ENCODE data around the gene CLSTN2.
A peak's percentile ranks its signal among the peaks of the same experiment; 100 is the strongest.

Gene CLSTN2

DNA sequence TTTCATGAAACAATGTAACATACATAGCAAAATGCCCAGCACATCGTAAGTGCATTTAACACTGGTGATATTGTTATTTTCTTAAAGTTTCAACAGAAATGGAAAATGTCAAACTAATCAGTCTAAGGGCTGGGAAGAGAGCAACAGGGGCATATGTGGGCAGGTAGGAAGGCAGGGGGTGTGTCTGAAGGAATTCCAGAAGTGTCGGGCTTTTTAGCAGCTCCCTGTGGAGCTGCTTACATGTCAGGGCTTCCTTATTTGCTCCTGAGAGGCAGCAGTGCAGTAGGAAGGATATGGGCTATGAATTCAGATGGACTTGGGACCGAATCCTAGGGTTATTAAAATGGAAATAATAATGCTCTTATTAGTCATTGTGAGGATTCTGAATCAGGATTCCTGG, 311.6 kb downstream of the CLSTN2 start:
- DNase-seq, result no peak

DNA sequence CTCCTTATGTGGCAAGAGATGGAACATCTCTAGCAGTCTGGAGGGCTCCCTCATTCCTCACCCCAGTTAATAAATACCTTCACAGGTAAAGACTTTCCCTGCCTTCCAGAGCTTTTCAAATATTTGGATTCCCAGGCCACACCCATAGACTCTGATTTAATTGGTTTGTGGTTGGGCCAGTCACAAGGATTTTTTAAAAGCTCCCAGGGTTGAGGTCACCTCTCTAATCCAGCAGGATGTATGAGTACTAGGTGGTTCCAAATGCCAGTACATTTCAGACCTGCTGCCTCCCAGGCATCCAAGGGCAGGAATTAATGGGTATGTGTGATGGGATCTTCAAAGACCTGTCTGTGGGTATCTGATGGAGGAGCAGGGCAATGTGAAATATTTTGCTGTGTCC, 312.8 kb downstream of the CLSTN2 start:
- DNase-seq, result no peak

DNA sequence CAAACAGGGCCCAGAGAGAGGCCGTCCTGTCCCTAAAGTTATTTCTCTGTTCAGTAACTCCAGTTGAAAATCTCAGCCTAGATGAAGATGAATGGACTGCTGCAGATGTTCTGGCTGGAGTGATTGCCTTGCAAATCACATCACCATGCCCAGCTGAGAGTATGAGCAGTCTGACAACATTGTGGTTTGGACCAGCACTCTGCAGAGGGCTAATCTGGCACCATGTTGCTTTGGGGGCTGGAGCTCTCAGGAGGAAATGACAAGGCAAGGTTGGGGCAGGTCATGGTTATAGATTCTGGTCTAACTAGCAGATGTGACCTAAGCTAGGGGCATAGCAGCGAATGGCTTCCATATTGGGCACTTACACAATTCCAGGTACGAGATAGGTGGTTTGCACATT, 314.2 kb downstream of the CLSTN2 start:
- DNase-seq, result no peak

DNA sequence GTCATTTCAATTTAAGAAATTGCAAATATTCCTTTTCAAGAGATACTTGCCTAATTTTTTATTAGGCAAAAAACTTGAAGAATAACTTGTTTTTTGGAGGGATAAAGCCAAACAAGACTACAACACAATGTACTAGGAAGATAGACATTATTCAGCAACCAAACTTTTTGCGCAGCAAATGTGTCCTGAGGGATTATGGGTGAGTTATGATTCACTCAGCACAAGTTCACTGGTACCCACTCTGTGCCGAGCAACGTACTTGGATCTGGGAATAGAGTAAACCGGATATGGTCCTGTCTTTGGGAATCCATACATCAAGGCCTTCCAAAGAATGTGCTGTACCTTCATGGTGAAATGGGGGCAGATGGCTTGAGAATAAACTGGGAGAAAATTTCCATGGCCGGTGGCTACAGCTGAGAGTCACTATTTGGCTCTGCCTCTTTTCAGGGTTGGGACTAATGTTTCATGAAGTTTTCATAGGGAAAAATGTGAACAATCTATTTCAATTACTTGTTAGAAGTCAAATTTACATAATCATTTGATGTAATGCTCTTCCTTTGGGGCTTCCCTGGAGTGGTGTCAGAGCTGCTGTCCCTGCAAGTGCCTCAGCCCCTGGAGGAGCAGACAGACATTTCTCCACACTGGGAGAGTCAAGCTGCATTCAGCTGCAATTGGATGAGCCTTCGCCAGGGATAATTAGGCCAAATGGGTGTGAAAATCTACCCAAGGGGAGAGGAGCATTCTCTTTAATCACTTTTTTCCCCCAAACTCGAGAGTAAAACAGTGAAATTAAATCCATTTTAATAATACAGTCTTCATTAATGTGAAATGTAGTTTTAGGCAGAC, 315.2 kb downstream of the CLSTN2 start:
- no peak for DNase-seq

DNA sequence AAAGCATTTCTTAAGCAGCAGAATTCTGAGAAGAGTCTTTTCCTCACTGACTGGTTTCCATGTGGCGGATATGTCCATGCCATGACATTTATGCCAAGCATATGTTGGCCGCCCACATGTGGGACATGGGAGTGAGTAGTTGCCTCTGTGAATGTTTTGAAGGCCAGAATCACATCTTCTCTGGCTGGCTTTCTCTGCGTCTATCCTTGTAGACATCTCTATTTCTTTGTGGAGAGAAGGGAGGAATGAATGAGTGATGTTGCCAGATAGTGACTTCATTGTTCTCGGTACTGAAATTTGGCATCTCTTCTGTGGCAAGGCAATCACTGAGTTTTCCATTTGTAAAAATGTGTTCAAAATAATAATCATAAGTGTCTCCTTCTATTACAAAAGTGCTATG, 316.0 kb downstream of the CLSTN2 start:
- no peak for DNase-seq

DNA sequence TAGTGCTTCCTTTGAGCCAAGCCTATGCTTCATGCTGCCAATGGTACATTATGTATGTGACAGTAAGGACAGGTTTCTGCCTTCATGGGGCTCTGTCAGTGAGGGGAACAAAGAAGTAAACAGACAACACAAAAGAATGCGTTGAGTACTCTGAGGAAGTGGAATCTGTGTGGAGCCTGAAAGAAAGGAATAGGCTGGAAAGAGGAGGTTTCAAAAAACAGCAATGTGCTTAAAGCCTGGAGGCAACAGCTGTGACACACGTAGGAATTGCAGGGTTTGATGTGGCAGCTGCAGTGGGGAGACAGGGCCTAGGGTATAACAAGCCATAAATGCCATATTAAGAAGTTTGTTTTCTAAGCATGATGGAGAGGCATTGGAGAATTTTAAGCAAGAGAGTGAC, 316.7 kb downstream of the CLSTN2 start:
- no peak for DNase-seq

DNA sequence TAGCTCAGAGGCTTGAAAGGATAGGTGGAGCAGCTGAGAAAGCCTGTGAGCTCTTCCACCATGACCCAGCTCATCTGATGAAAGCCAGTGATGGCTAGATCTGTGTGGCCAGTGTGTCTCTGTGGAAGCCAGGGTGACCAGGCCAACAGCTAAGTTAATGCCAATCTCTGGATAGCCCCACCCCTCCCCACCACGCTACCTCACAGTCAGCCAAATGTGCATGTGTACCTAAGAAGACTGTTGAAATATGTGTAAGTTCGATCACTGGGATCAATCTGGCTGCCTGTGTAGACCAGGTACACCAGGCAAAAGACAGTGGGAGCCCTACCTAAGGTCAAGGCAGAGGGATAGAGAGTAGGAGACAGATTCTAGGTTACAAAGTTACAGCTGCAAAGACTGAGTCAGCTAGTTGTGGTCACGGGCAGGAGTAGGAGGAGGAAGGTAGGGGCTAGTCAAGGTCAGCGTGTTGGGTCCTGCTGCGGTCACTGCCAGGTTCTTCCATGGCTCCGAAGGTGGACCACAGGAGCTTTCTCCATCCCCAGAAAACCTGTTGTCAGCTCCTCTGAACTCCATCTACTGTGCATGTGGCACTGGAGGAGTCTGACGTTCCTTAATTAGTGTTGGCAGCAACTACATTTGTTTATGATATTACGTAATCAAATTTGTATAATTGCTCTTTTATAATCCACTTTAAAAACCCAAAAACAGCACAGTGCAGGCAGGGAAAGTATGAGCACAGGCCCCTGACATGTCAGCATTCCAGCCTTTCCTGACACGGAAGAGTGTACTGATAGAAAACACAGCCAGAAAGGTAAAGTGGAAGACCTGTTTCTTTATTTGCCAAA, 318.0 kb downstream of the CLSTN2 start:
- no peak for DNase-seq

DNA sequence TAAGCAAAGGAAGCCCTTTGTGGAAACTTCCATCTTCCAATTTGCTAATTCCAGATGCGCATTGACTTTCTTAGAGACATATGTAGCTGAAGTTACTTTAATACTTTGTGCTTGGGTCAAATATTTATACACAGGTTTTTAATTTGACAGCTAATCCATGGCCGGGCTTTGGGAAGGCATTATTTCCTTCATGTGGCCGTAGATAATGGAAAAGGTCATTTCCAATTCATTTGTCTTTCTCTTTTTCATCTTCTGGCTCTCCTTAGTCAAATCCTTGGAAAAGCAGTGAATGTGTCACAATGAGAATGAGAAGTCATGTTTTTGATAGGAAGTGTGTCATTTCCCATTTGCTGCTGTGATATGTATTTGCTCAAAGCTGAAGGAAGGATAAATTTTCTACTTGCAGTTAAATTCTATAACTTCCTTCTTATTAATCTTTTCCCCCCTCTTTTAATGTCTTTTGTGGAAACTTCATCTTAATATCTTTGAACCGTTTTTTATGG, 323.3 kb downstream of the CLSTN2 start:
- DNase-seq, result no peak

DNA sequence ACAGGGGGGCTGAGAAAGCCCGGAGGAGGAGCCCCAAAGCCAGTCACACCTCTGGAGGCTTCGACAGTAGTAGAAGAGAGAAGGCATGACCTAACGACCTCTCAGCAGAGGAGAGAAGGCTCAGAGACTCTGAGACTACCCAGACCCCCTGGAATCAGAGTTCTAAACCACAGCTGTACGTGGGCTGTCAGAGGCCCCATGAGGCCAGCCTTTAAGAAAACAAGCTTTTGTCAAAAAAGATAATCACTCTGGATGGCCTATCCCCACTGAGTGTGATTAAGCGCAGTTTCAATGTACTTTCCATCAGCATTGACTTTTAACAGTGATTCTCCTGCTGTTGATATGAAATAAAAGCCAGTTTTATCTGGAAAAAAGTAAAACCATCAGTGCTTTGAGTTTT, 330.3 kb downstream of the CLSTN2 start:
- no peak for DNase-seq

DNA sequence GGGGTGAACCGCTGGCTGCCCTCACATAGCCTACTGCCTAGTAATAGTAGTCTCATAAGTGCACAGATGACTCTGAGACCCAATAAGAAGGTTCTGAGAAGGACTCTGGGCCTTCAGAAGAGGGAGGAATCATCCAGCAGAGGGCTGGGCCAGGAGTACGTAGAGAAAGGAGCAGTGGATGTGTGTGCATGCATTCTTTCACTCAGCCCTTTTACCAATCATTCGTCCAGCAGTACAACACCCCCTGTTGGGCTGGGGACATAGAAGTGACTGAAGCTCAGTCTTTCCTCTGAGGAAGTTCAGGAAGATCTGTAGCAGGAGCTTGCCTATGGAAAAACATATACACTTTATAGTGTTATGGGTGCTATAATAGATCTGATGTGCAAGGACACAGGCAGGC, 333.1 kb downstream of the CLSTN2 start:
- no peak for DNase-seq

DNA sequence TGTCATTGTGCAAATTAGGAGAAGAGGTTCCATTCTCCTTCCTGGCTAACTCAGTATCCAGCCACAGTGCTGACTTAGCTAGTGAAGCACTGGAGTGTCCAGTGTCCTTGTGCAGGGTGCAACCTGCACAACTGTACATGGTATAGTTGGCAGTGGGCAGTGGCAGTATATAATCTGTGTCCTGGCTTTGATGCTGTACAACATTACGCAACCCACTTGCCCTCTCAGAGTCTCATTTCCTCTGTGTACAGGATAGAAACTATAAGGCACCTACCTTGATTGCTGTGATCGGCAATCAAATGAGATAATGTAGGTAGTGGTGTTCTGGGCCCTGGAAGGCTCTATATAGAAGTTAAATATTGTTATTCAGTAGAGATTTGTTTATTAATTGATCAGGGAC, 333.6 kb downstream of the CLSTN2 start:
- DNase-seq, result no peak

DNA sequence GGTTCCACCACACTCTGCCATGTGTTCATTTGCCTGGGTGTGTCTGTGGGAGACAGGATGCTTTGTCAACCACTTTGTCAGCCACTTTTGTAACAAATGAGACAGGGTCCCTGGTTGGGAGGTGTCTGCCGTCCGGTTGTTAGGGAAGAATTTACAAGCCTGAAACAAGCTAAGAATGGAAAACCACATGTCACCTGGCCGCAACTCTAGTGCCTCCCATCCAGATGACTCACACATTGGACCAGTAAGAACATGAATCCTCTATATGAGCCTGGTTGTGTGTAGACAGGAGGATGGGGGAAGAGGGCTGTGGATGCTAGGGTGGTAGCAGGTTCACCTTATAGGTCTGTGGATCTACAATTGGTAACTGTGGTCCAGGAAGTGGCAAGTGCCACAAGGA, 335.3 kb downstream of the CLSTN2 start:
- DNase-seq, result no peak

DNA sequence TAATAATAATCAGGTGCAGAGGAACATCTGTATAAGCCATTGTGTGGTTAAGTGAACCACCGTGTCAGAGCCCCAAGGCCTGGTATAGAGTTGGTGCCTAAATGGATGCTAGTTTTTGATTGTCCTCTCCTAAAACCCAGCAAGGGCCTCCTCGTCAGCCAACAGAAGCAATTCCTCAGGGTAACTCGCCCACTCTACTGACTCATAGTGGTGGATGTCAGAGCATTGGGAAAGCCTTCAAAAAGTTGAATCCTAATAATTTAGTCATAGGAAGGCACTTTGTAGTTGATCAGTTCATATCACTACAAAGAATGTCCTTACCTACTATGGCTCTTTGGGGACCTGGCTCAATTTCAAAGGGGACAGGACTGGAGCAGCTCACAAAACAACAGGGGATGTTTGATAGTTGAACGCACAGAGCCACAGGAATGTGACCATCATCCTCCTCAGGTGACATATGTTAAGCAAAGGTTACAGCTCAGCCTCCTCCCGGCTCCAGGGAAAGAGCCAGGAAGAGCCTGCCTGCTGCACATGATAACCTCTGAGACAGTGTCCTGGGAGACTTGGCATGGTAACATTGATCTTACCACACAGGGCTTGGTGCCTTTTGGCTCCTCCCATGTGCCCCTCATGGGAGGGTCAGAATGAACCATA, 338.7 kb downstream of the CLSTN2 start:
- no peak for DNase-seq

DNA sequence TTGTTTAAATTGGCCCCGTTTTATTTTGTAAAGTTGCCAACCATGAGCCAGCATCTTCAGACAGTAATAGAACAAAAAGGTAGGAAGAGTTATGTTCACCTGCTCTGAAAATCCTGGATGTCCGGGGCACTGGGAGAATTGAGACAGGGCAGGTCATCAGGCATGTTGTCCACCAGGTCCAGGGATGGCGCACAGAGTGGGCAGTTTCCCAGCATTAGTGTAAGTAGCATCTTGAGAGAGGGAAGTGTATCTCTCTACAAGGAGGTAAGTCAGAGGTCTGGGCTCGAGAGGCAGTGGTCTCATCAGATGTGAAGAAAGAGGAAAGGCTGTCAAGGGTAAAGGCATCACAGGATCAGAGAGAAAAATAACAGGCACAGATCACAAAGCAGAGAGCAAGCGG, 339.4 kb downstream of the CLSTN2 start:
- no peak for DNase-seq

DNA sequence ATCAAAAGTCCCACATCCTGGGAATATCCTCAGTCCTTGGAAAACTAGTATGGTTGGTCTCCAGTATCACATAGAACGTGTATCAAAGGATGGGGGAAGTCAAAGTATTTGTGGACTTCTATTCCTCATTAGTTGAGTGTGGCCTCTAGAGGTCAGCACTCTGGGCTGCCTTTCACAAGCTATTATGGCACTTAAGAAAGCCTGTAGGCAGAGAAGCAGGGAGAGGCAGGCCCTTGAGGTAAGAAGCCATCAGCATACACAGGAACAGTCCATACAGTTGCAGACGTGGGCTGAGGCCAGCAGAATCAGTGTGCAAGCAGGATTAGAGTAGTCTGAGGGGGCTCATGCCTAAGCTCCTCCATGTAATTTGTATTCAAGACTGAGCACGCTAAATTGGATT, 341.7 kb downstream of the CLSTN2 start:
- peak; percentile 17 for DNase-seq

DNA sequence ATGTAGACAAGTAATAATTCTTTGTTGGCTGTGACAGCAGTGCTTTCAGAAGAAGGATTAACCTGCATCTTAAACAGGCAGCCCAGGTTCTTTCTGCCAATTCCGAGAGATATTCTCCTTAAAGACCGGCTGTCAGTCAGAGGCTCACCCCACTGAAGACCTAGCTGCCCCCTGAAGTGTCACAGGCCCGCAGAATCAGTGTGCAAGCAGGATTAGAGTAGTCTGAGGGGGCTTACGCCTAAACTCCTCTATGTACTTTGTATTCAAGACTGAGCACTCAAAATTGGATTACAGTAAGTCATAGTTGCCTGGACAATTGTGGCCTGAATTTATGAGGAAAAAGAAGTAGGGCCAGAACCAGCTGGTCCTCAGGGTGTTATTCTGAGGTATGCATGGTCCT, 342.9 kb downstream of the CLSTN2 start:
- DNase-seq, result no peak

DNA sequence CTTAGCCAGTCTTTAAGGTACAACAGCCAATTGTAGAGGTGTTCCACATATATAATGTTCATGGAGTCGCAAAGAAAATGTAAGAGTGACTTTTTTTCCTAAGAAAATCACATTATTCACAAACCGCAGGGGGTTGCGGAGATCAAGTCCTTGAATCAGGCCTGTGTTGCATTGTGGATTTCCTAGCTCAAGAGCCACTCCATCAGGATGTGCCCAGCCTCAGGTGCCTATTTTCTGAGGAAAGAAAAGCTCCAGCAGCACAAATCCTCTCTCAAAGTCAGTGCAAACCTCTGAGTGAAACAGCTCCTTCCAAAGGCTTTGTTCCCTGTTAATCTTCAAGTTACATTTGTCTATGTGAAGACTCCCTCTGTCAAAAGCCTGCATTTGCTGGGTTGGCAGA, 349.4 kb downstream of the CLSTN2 start:
- DNase-seq, result no peak

DNA sequence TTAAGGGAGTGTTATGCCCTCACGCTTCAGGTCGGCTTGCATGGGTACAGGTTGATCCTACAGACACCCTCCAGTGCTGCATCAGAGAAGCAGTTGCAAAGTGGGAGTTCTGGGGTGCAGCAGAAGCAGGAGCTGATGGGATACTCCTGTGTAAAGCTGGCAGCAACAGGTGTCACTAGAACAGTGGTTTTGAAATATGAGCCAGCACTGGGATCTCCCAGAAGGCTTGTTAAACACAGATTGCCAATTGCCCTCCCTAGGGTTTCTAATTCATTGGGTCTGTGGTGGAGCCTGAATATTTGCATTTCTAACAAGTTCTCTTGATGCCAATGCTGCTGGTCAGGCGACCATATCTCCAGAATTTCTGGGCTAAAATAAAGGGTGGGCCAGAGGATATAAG, 350.4 kb downstream of the CLSTN2 start:
- no peak for DNase-seq

DNA sequence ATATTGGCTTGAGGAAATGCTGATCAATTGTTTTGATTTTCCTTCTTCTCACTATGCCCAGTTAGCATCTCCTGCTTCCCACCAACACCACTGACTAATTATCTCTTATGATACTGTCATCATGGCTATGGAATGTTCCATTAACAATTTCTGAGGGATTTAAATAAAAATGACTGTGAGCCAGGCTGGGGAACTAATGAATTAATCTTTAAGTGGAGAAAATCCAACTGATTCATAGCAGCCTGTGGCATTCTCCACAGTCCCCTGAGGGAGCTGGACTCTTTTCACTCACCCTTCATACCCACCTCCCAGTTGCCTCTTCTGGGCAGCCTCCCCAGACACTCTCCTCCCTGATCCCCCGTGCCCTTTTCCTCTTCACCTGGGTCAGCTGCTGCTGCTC, 353.6 kb downstream of the CLSTN2 start:
- DNase-seq, result no peak

DNA sequence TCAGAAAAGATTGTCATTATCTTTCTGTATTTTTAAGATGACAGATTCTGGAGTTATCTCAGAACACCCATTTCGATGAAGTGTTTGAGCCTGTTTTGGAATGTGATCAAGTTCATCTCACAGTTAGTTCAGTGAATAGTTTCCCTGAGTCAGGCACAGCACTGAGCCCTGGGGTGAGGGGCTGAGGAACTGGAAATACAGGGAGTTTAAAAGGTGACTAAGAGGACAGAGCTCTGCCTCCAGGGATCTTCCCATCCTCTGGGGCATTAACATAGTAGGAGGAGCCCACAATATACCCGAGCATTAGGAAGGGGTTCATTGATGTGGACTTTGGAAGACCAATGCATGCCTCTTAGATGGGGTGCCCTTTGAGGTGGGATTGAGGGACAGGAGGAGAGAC, 355.1 kb downstream of the CLSTN2 start:
- no peak for DNase-seq

DNA sequence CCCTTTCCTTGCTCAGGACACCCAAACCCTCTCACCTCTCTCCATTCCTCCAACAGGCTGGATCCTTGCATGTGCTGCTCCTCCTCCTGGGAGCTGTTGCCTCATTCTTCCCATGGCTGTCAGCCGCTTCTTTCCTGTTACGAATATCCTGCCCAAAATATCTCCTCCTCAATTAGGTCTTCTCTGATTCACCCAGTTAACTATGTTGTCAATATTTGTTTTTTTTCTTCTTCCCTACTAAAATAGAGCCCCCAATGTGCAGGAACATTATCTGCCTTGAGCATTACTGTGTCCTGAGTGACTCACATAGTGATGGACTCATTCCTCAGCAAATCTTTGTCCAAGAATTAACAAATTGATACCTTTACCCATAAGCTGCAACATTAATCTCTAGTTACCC, 357.2 kb downstream of the CLSTN2 start:
- no peak for DNase-seq

DNA sequence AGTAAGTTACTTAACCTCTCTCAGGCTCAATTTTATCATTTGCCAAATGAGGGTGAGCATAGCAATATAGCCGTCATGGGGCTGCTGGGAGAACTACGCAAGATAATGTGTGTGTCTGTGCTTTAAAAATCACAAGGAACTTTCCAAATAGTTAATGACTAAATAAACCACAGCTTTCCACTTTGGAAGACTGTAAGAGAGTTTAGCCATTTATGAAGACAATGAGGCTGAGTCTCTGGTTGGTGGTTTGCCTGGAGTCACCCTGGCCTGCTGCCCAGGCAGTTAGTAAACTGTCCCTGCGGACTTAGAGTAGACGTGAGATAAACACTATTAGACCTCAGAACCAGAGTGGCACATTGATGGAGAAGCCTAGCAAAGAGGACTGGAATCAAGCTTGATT, 357.7 kb downstream of the CLSTN2 start:
- no peak for DNase-seq

DNA sequence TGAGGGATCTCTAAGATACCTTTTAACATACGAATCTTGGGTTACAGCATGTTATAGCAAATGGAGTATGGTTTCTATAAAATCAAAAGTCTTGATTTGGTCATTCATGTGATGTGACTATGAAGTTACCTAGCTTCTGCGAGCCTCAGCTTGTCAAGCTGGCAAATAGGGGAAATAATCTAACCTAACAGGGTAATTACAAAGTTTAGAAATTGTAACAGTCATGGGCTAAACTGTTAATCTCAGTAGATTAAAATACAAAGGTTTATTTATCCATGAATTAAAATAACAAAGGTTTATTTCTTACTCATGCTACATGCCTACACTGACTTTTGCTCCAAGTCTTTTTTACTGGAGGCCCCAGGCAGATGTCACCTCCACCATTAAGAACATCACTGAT, 359.1 kb downstream of the CLSTN2 start:
- no peak for DNase-seq
